Measurements from ENCODE around the gene C16orf87.

C16orf87 gene

GRCh38 chr16:46859719-46860152 is 28.8 kb upstream of the C16orf87 start:
- H3K9me3 ChIP-seq (ENCODE audit: control insufficient read depth, insufficient read depth, low read depth, low read length), result no peaks in the 10 kb centered on the region
- ChIA-PET CTCF (interaction anchor here (0.6 kb wide), 1 partner anchor 1196 kb away, joined by 5 read pairs; no protein-coding TSS in a partner anchor), POLR2A (interaction anchor here (1.2 kb wide), 1 partner anchor 24 kb away, joined by 6 read pairs; the partner anchor contains the start of gene GPT2)
- no peak overlapping the region for H3K27ac ChIP-seq (ENCODE audit: extremely low read depth, low read depth, low read length)
- no peaks in the 10 kb centered on the region for H3K4me1 ChIP-seq (ENCODE audit: control insufficient read depth, insufficient read depth, low read length)
- no peaks in the 10 kb centered on the region for H3K36me3 ChIP-seq (ENCODE audit: control insufficient read depth in 2 of 2, insufficient read depth in 1 of 2, low read length in 2 of 2)
- H3K4me3 ChIP-seq (ENCODE audit: low read depth, low read length), result no peak overlapping the region
- no peak for TF ChIP-seq ZNF791 (tag by site-specific recombination; IDR thresholded peaks at IDR 0.05)

DNA sequence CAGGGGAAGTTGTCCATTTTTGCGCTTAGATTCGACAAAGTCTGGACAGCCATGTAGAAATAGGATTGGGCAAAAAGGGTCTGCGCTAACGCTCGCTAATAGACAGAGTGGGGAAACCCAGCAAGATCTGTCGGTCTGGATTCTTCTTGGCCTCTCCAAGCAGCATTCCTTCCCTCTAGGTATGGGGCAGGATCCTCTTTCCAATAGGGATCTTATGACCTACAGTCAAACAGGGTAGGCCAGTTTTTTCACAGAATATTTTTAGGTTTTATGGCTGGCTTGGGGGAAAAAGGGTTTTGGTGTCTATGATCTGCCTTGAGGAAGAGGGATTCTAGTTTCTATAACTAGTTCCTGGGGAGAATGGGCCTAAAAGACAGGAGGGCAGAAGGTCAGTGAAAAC is 27.2 kb upstream of the C16orf87 start:
- H3K9me3 ChIP-seq (ENCODE audit: control insufficient read depth, insufficient read depth, low read depth, low read length), result no peaks in the 10 kb centered on the region
- no peaks in the 10 kb centered on the region for H3K4me1 ChIP-seq (ENCODE audit: control insufficient read depth, insufficient read depth, low read length)
- no peak overlapping the region for H3K4me3 ChIP-seq (ENCODE audit: low read depth, low read length)
- TF ChIP-seq, protein P1, sequence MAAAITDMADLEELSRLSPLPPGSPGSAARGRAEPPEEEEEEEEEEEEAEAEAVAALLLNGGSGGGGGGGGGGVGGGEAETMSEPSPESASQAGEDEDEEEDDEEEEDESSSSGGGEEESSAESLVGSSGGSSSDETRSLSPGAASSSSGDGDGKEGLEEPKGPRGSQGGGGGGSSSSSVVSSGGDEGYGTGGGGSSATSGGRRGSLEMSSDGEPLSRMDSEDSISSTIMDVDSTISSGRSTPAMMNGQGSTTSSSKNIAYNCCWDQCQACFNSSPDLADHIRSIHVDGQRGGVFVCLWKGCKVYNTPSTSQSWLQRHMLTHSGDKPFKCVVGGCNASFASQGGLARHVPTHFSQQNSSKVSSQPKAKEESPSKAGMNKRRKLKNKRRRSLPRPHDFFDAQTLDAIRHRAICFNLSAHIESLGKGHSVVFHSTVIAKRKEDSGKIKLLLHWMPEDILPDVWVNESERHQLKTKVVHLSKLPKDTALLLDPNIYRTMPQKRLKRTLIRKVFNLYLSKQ (tag by site-specific recombination; IDR thresholded peaks at IDR 0.05; ENCODE audit: borderline replicate concordance), result no peak
- TF ChIP-seq BCL11A (tag by site-specific recombination; IDR thresholded peaks at IDR 0.05; ENCODE audit: low read depth) (no peak), ZNF654 (tag by site-specific recombination; IDR thresholded peaks at IDR 0.05; ENCODE audit: low read depth) (no peak), HIC1 (tag by site-specific recombination; IDR thresholded peaks at IDR 0.05) (no peak), ZNF791 (tag by site-specific recombination; IDR thresholded peaks at IDR 0.05) (no peak), ZNF830 (tag by site-specific recombination; IDR thresholded peaks at IDR 0.05; ENCODE audit: low read depth) (no peak), GLIS2 (tag by site-specific recombination; IDR thresholded peaks at IDR 0.05) (no peak), TSHZ1 (tag by site-specific recombination; IDR thresholded peaks at IDR 0.05; ENCODE audit: borderline replicate concordance) (no peak), ZNF843 (tag by site-specific recombination; IDR thresholded peaks at IDR 0.05) (no peak), ZNF394 (tag by site-specific recombination; IDR thresholded peaks at IDR 0.05; ENCODE audit: borderline replicate concordance) (no peak)
- TF ChIP-seq, protein P2, sequence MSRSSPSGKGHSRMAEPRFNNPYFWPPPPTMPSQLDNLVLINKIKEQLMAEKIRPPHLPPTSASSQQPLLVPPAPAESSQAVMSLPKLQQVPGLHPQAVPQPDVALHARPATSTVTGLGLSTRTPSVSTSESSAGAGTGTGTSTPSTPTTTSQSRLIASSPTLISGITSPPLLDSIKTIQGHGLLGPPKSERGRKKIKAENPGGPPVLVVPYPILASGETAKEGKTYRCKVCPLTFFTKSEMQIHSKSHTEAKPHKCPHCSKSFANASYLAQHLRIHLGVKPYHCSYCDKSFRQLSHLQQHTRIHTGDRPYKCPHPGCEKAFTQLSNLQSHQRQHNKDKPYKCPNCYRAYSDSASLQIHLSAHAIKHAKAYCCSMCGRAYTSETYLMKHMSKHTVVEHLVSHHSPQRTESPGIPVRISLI (tag by site-specific recombination; IDR thresholded peaks at IDR 0.05), result no peak
- CTCF ChIA-PET, result interaction anchor here (0.6 to 2.0 kb wide), 9 partner anchors 15 to 1307 kb away, joined by 3 to 7 read pairs (median 3); no protein-coding TSS in a partner anchor
- H3K36me3 ChIP-seq (ENCODE audit: control insufficient read depth in 2 of 2, insufficient read depth in 1 of 2, low read length in 2 of 2), result no peaks in the 10 kb centered on the region
- POLR2A ChIA-PET, result interaction anchor here (1.0 to 1.7 kb wide), 2 partner anchors 26 to 50 kb away, joined by 3 to 6 read pairs; partner anchors contain the start of gene GPT2
- no peak overlapping the region for H3K27ac ChIP-seq (ENCODE audit: extremely low read depth, low read depth, low read length)

Measured in HEK293 (cell line).